ENCODE measurements around the gene ZNF358. TPM values are rescaled to one million over a fixed set of nuclear protein-coding genes. Genes with fewer than 3 reads are reported as not detected.

The ZNF358 gene
- total and polyA plus RNA-seq, 2 of the 13 experiments (the other 11 are each of a cell fraction or from before 2014, with no cell fraction given) = 9.1 to 37.0 TPM

GRCh38 chr19:7522072-7522922, 6.4 kb downstream of the ZNF358 start, which contains the start of gene MCOLN1 (continued):
- TF ChIP-seq ZFYVE20 (CRISPR knock-in tag; IDR thresholded peaks at IDR 0.05; ENCODE audit: borderline replicate concordance, low read depth) = no peak
- peak; percentile 65 for TF ChIP-seq PATZ1 (CRISPR knock-in tag; IDR thresholded peaks at IDR 0.05)
- TF ChIP-seq BCL3 (CRISPR knock-in tag; IDR thresholded peaks at IDR 0.05) = peak; percentile 43; the same call in 1 of the 2 replicates
- peak; percentile 89 for TF ChIP-seq POGZ (CRISPR knock-in tag; IDR thresholded peaks at IDR 0.05)
- peak; percentile 85; the same call in 1 of the 2 replicates for TF ChIP-seq CHCHD3 (CRISPR knock-in tag; IDR thresholded peaks at IDR 0.05)
- peak; percentile 91 for TF ChIP-seq PRPF4 (IDR thresholded peaks at IDR 0.05; ENCODE audit: low read depth, low read length, poor library complexity, severe bottlenecking)
- TF ChIP-seq ZNF224 (CRISPR knock-in tag; IDR thresholded peaks at IDR 0.05) = no peak
- no peak for TF ChIP-seq SNRNP70 (IDR thresholded peaks at IDR 0.05; ENCODE audit: low read depth, low read length)
- peak in 1 of 2 experiments; percentile 97; a peak in 2 of 4 replicates for TF ChIP-seq KLF16 (CRISPR knock-in tag; IDR thresholded peaks at IDR 0.05)
- TF ChIP-seq FOXO4 (CRISPR knock-in tag; conservative IDR thresholded peaks at IDR 0.05) = no peak
- peak; percentile 78; the same call in 1 of the 2 replicates for TF ChIP-seq DR1 (CRISPR knock-in tag; IDR thresholded peaks at IDR 0.05)
- TF ChIP-seq DMTF1 (CRISPR knock-in tag; IDR thresholded peaks at IDR 0.05) = no peak
- TF ChIP-seq ETV5 (CRISPR knock-in tag; IDR thresholded peaks at IDR 0.05; ENCODE audit: borderline replicate concordance) = 0 out of 2 replicates have a peak, but pooled peaks have one; percentile 49
- TF ChIP-seq ZBTB20 (CRISPR knock-in tag; IDR thresholded peaks at IDR 0.05; ENCODE audit: borderline replicate concordance, low read depth) = 0 out of 2 replicates have a peak, but pooled peaks have one; percentile 41
- no peak for TF ChIP-seq ZSCAN25 (CRISPR knock-in tag; IDR thresholded peaks at IDR 0.05)
- no peak for TF ChIP-seq ZNF597 (CRISPR knock-in tag; IDR thresholded peaks at IDR 0.05)
- no peak for TF ChIP-seq SOX6 (IDR thresholded peaks at IDR 0.05)
- TF ChIP-seq SOX6 (CRISPR knock-in tag; IDR thresholded peaks at IDR 0.05) = peak; percentile 73
- peak; percentile 98; the same call in 1 of the 2 replicates for TF ChIP-seq SIN3A (IDR thresholded peaks at IDR 0.05; ENCODE audit: borderline replicate concordance, low read depth, low read length)
- no peak for TF ChIP-seq ZNF652 (CRISPR knock-in tag; IDR thresholded peaks at IDR 0.05; ENCODE audit: borderline replicate concordance, low read depth)

Data from HepG2 (cell line).